BLaER1 treated with 17β-estradiol and CSF1 and Interleukin-3, amounts not matched to agents 10 nM and 100 nM (cell line): ENCODE results near the gene CDC23.

Experiments
- H3K27ac ChIP-seq, 11 experiments: shearing (Covaris generic); formaldehyde crosslinking; 2 replicates each; pipeline ENCODE4 v1.8.1; 2022
- H3K27me3 ChIP-seq, 11 experiments: shearing (Covaris generic); formaldehyde crosslinking; 2 replicates each; pipeline ENCODE4 v1.8.1; 2022
- H3K36me3 ChIP-seq, 11 experiments: shearing (Covaris generic); formaldehyde crosslinking; 2 replicates each; pipeline ENCODE4 v1.8.1; 2022
- H3K4me1 ChIP-seq, 10 experiments: shearing (Covaris generic); formaldehyde crosslinking; 2 replicates each; pipeline ENCODE4 v1.8.1; 2022
- H3K4me2 ChIP-seq, 11 experiments: shearing (Covaris generic); formaldehyde crosslinking; 2 replicates each; pipeline ENCODE4 v1.8.1; 2022
- H3K4me3 ChIP-seq, 10 experiments: shearing (Covaris generic); formaldehyde crosslinking; 2 replicates each; pipeline ENCODE4 v1.8.1; 2022
- H3K9ac ChIP-seq, 11 experiments: shearing (Covaris generic); formaldehyde crosslinking; 2 replicates each; pipeline ENCODE4 v1.8.1; 2022
- H3K9me3 ChIP-seq, 11 experiments: shearing (Covaris generic); formaldehyde crosslinking; replicated peaks in 1 of 11; 2 replicates each; pipeline ENCODE4 v1.8.1; 2022
- H4K20me1 ChIP-seq, 11 experiments: shearing (Covaris generic); formaldehyde crosslinking; 2 replicates each; pipeline ENCODE4 v1.8.1; 2022
- Cebpa-rat ChIP-seq, 11 experiments: shearing (Covaris generic); IDR thresholded peaks; 2 replicates each; pipeline ENCODE4 v1.8.1; 2022

Gene CDC23

DNA sequence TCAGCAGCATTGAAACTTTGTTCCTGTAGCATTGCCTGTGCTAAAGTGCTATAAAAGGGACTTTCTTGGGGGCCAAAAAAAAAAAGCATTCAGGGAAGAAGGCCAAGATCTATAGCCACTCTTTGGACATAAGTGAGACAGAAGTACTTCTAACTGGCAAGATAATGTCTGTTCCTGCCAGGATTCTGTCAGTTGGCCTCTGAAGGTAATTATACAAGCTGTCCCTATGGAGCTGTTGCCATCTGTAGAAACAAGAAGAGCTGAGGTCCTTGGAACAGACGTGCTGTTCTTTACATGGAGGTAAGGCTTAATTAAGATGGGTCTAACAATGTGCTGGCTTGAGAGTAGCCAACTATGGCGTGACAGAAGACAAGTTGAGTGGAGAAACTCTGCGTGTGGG lies 24.5 kb downstream of the CDC23 start:
- Histone ChIP-seq H3K9me3 (no peaks in the 10 kb centered on the region), H3K27ac (no peak overlapping the region), H4K20me1 (peaks cover 0 to 29% (median 11%) of the 10 kb centered on the region in 11 experiments; a peak in 12 of 22 replicates), H3K4me2 (no peak overlapping the region), H3K4me1 (peaks cover 0 to 14% (median 3%) of the 10 kb centered on the region in 10 experiments; a peak in 8 of 20 replicates), H3K4me3 (no peak overlapping the region), H3K36me3 (peaks cover 98 to 100% (median 100%) of the 10 kb centered on the region in 11 experiments), H3K27me3 (no peaks in the 10 kb centered on the region), H3K9ac (no peak overlapping the region)
- TF ChIP-seq Cebpa-rat (IDR thresholded peaks at IDR 0.05): no peak

DNA sequence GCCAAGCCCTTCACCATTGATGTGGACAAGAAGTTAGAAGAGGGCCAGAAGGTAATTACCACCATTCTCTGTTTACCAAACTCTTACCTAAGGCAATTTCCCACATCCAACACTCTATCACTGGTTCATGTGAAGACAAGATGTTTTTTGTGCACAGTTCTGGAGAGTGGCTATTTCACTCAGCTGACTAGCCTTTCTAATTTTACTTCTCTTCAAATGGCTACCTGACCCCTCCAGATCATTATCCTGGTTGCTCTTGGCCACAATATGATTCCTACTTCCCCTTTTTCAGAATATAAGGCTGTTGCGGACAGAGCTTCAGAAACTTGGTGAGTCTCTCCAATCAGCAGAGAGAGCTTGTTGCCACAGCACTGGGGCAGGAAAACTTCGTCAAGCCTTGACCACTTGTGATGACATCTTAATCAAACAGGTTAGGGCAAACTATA lies 27.1 kb downstream of the CDC23 start:
- Histone ChIP-seq H3K27ac (peak overlapping the region in 3 of 11 experiments; percentile 0 to 12 (median 9); a peak in 2 of 22 replicates), H3K9ac (peak overlapping the region in 6 of 11 experiments; percentile 5 to 44 (median 16); a peak in 4 of 22 replicates), H3K4me2 (peak overlapping the region in 2 of 11 experiments; percentile 9 to 14; a peak in 1 of 22 replicates), H4K20me1 (peaks cover 0 to 51% (median 17%) of the 10 kb centered on the region in 11 experiments; a peak in 13 of 22 replicates), H3K4me1 (peaks cover 0 to 19% (median 3%) of the 10 kb centered on the region in 10 experiments; a peak in 10 of 20 replicates), H3K27me3 (no peaks in the 10 kb centered on the region), H3K36me3 (peaks cover 92 to 100% (median 100%) of the 10 kb centered on the region in 11 experiments), H3K4me3 (no peak overlapping the region), H3K9me3 (no peaks in the 10 kb centered on the region)
- no peak for TF ChIP-seq Cebpa-rat (IDR thresholded peaks at IDR 0.05)

DNA sequence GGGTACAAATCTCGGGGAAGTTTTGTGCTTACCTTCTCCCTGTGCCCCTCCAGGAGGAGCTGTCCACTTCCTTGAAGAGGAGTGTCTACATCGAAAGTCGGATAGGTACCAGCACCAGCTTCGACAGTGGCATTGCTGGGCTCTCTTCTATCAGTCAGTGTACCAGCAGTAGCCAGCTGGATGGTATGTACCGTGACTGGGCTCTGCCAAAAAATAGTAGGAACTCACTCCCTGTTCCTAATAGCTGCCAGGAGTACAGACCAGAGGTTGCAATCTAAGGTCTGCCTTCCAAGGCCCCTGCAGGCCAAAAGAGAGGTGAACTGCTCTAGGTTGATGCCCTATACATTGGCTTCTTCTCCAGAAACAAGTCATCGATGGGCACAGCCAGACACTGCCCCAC lies 30.3 kb downstream of the CDC23 start:
- H3K36me3 ChIP-seq: peaks cover 60 to 74% (median 73%) of the 10 kb centered on the region in 11 experiments
- no peaks in the 10 kb centered on the region for H3K9me3 ChIP-seq
- no peak overlapping the region for H3K4me2 ChIP-seq
- no peak overlapping the region for H3K4me3 ChIP-seq
- H3K4me1 ChIP-seq: peaks cover 16 to 35% (median 18%) of the 10 kb centered on the region in 10 experiments
- no peaks in the 10 kb centered on the region for H3K27me3 ChIP-seq
- no peak for TF ChIP-seq Cebpa-rat (IDR thresholded peaks at IDR 0.05)
- no peak overlapping the region for H3K27ac ChIP-seq
- peaks cover 0 to 57% (median 17%) of the 10 kb centered on the region in 11 experiments; a peak in 14 of 22 replicates for H4K20me1 ChIP-seq
- no peak overlapping the region for H3K9ac ChIP-seq

DNA sequence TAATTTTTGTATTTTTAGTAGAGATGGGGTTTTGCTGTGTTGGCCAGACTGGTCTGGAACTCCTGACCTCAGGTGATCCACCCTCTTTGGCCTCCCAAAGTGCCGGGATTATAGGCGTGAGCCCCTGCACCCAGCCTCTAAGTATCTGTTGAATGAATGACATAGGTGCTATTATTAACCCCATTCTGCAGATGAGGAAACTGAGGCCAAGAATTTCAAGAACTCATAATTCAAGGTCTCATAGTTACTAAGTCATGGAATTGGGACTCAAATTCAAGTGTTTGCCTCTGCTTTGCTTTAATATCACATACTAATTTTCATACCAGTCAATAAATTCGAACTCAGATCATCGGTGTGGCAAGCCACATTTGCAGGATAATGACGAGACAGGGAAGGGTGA lies 32.3 kb downstream of the CDC23 start:
- TF ChIP-seq Cebpa-rat (IDR thresholded peaks at IDR 0.05): no peak
- H3K4me2 ChIP-seq: peak overlapping the region in 10 of 11 experiments; percentile 88 to 97 (median 94); a peak in 18 of 22 replicates
- no peaks in the 10 kb centered on the region for H3K9me3 ChIP-seq
- H3K27me3 ChIP-seq: no peaks in the 10 kb centered on the region
- H3K4me3 ChIP-seq: peak overlapping the region in 3 of 10 experiments; percentile 85 to 99 (median 86); a peak in 6 of 20 replicates
- H3K4me1 ChIP-seq: peaks cover 27 to 46% (median 35%) of the 10 kb centered on the region in 10 experiments
- peaks cover 53 to 70% (median 66%) of the 10 kb centered on the region in 11 experiments for H3K36me3 ChIP-seq
- peaks cover 0 to 57% (median 28%) of the 10 kb centered on the region in 11 experiments; a peak in 19 of 22 replicates for H4K20me1 ChIP-seq
- H3K9ac ChIP-seq: peak overlapping the region; percentile 4 to 95 (median 87); a peak in 17 of 22 replicates
- H3K27ac ChIP-seq: peak overlapping the region in 4 of 11 experiments; percentile 11 to 38 (median 30); a peak in 2 of 22 replicates

DNA sequence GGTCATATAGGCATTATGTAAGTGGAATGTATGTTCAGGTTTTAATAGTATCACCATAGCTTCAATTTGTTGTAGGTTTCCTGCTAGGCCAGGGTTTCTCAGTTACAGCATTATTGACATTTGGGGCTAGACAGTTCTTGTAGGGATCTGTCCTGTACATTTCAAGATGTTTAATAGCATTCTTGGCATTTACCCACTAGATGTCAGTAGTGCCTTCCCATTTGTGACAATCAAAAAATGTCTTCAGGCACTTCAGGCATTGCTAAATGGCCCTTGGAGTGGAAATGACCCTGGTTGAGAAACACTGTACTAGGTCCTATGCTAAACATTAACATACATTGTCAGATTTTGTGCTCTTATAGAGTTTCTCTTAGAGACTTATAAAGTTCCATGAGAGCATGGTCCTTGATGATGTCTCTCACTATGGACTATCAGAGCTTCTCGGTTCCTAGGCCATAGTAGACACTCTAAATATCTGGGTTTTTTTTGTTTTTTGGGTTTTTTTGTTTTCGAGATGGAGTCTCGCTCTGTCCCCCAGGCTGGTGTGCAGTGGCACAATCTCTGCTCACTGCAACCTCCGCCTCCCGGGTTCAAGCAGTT lies 32.8 kb downstream of the CDC23 start:
- Histone ChIP-seq H3K4me3 (peak overlapping the region in 9 of 10 experiments; percentile 81 to 99 (median 85); a peak in 18 of 20 replicates), H3K9me3 (no peaks in the 10 kb centered on the region), H3K4me2 (peak overlapping the region; percentile 88 to 98 (median 94)), H3K27ac (peak overlapping the region in 8 of 11 experiments; percentile 23 to 96 (median 92); a peak in 11 of 22 replicates), H3K27me3 (no peaks in the 10 kb centered on the region), H3K9ac (peak overlapping the region in 10 of 11 experiments; percentile 20 to 95 (median 91); a peak in 20 of 22 replicates), H3K4me1 (peaks cover 26 to 40% (median 35%) of the 10 kb centered on the region in 10 experiments), H4K20me1 (peaks cover 0 to 51% (median 34%) of the 10 kb centered on the region in 11 experiments; a peak in 18 of 22 replicates), H3K36me3 (peaks cover 53 to 70% (median 66%) of the 10 kb centered on the region in 11 experiments)
- TF ChIP-seq Cebpa-rat (IDR thresholded peaks at IDR 0.05): no peak

DNA sequence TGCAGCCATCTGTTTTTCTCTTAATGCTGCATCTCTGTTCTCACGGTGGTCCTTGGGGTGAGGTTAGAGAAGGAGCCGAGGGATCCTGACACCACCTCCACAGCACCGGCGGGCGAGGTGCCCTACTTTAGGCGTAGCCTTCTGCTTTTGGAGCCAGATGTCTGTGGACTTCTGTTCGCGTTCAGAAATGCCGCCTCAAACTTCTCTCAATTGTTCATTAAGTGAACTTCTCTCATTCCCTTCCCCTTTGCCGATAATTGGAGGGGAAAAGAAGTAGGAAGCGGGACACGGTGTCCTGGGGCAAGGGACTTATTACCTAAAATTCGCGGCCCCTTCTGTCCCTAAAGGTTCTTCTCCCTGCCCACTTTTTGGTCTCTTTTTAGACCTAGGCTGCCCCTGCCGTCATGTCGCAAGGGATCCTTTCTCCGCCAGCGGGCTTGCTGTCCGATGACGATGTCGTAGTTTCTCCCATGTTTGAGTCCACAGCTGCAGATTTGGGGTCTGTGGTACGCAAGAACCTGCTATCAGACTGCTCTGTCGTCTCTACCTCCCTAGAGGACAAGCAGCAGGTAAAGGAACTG lies 33.8 kb downstream of the CDC23 start:
- H3K36me3 ChIP-seq: peaks cover 53 to 70% (median 66%) of the 10 kb centered on the region in 11 experiments

DNA sequence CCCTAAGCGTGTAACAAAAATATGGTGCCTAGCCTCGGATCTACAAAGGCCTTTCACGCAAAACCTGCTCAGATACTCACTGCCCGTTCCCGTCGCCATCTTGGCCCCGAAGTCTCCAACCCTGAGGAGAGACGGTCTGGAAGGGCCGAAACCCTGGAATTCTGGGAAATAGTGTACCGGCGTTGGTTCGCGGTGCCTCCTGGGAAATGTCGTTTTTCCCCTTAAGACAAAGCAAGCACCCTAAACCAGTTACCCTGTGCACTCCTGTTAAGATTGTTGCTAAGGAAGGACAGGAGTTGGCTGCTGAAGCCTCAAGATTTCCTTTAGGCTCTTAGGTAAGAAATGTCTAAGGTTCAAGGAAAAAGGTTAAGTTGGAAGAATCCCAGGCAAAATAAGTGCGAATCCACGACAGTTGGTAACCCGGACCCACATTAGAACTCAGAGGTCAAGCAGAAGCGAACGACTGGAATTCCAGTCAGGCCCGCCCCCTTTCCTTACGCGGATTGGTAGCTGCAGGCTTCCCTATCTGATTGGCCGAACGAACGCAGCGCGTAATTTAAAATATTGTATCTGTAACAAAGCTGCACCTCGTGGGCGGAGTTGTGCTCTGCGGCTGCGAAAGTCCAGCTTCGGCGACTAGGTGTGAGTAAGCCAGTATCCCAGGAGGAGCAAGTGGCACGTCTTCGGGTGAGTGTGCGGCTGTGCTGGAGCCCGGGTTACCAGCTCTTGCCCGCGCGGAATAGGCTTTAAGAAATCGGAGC lies 34.4 kb downstream of the CDC23 start, which contains the start of the genes BRD8 and KIF20A:
Gene BRD8, minus strand, starts transcription at position 115 of the 761 bp plus-strand sequence. Its CDS starts 16 bp downstream, at position 99.
Gene KIF20A, plus strand, starts transcription at position 597 of the 761 bp plus-strand sequence. CDS start 569 bp downstream, outside the sequence.
- peak within 1 kb of the TSS; percentile 81 to 99 (median 86) for H3K4me3 ChIP-seq

More for the DNA sequence above, 33.8 kb downstream of the CDC23 start:
- TF ChIP-seq Cebpa-rat (IDR thresholded peaks at IDR 0.05): no peak
- Histone ChIP-seq H3K9me3 (no peaks in the 10 kb centered on the region), H3K27ac (peak overlapping the region in 9 of 11 experiments; percentile 79 to 96 (median 93); a peak in 18 of 22 replicates), H3K4me3 (peak overlapping the region; percentile 81 to 99 (median 86)), H3K4me2 (peak overlapping the region; percentile 88 to 98 (median 94)), H3K9ac (peak overlapping the region; percentile 33 to 95 (median 91)), H4K20me1 (peaks cover 0 to 52% (median 35%) of the 10 kb centered on the region in 11 experiments; a peak in 18 of 22 replicates), H3K27me3 (no peaks in the 10 kb centered on the region), H3K4me1 (peaks cover 26 to 39% (median 35%) of the 10 kb centered on the region in 10 experiments)

More for the DNA sequence above, 34.4 kb downstream of the CDC23 start, which contains the start of the genes BRD8 and KIF20A:
- Histone ChIP-seq H4K20me1 (peaks cover 0 to 57% (median 37%) of the 10 kb centered on the region in 11 experiments; a peak in 18 of 22 replicates), H3K36me3 (peaks cover 53 to 70% (median 66%) of the 10 kb centered on the region in 11 experiments), H3K27me3 (no peaks in the 10 kb centered on the region), H3K4me2 (peak within 1 kb of the TSS; percentile 88 to 98 (median 94)), H3K9ac (peak within 1 kb of the TSS; percentile 86 to 95 (median 91)), H3K9me3 (no peaks in the 10 kb centered on the region), H3K4me1 (peaks cover 26 to 39% (median 35%) of the 10 kb centered on the region in 10 experiments), H3K27ac (peak within 1 kb of the TSS; percentile 71 to 96 (median 92))
- no peak for TF ChIP-seq Cebpa-rat (IDR thresholded peaks at IDR 0.05)
